H1 (cell line): Measurements from ENCODE around the gene PPFIA2. TPM values are rescaled to one million over a fixed set of nuclear protein-coding genes. Genes with fewer than 3 reads are reported as not detected.

Experiments used
- E2F6 ChIP-seq: IDR thresholded peaks from 2 replicates; pipeline ENCODE4 v1.6.1; 2012; ENCODE audit warnings: inconsistent platforms
- JUND ChIP-seq: IDR thresholded peaks from 2 replicates; pipeline ENCODE4 v1.6.1; 2011; ENCODE audit warnings: mild to moderate bottlenecking, improper control_type of control experiment, low read length
- KDM4A ChIP-seq: IDR thresholded peaks from one replicate; pipeline ENCODE4 v1.7.1; 2012; ENCODE audit warnings: low read depth, mild to moderate bottlenecking, moderate library complexity, low read length, inconsistent platforms; ENCODE audit not compliant: severe bottlenecking
- POLR2A ChIP-seq, 2 experiments: IDR thresholded peaks; 1 replicate in 1 of 2; 2 replicates in 1 of 2; pipeline ENCODE4 v1.6.1; 2011; ENCODE audit warnings: low read depth in 2 of 2, low read length in 2 of 2, mild to moderate bottlenecking in 2 of 2; ENCODE audit errors: control extremely low read depth in 1 of 2
- RAD21 ChIP-seq, 2 experiments: IDR thresholded peaks in 1 of 2; conservative IDR thresholded peaks in 1 of 2; 2 replicates each; pipeline ENCODE4 v1.6.1; 2011; ENCODE audit warnings: low read depth in 2 of 2, low read length in 2 of 2, improper control_type of control experiment in 1 of 2, inconsistent platforms in 1 of 2, mild to moderate bottlenecking in 1 of 2, moderate library complexity in 1 of 2
- SUZ12 ChIP-seq: fragments of 200-600 bp; sonication (generic); IDR thresholded peaks from 2 replicates; pipeline ENCODE4 v1.6.1; 2012; ENCODE audit warnings: mild to moderate bottlenecking, inconsistent platforms, low read length, moderate library complexity, mixed read lengths
- polyA plus RNA-seq, 7 experiments: library from polyadenylated mRNA; depleted of rRNA in 3 of 7; stranded (reverse) in 5 of 7; unstranded in 2 of 7; fragments of >200 nt in 5 of 7; fragments of 200-250 nt in 2 of 7; gene quantifications; 1 replicate in 5 of 7; 2 replicates in 1 of 7; 4 replicates in 1 of 7; pipeline versions ENCODE4 v1.2.1 to v1.2.3, GENCODE V29; 2011 to 2013; ENCODE audit warnings: missing spikeins in 2 of 7, mixed read lengths in 2 of 7
- total RNA-seq: library from RNA; stranded (reverse); fragmentation: NEBNext Ultra II Directional; extraction: Animal tissue kit (Norgen Biotek cat#: 25700); gene quantifications from 2 replicates; pipeline ENCODE4 v1.2.1, GENCODE V29; 2021

The PPFIA2 gene
- total and polyA plus RNA-seq, 2 of the 8 experiments (the other 6 are each of a cell fraction or from before 2014, with no cell fraction given), result 1.2 to 1.8 TPM

- peak; percentile 44; the same call in 1 of the 2 replicates for TF ChIP-seq E2F6
- no peak for TF ChIP-seq RAD21 (IDR thresholded peaks at IDR 0.05 in 1 of 2, conservative IDR thresholded peaks at IDR 0.05 in 1 of 2; ENCODE audit: low read depth in 2 of 2, low read length in 2 of 2)
- TF ChIP-seq POLR2A (IDR thresholded peaks at IDR 0.05; ENCODE audit: control extremely low read depth in 1 of 2, low read depth in 2 of 2, low read length in 2 of 2), result 0 out of 3 replicates have a peak, but pooled peaks of 1 of the 2 experiments have one; percentile 35
- peak; percentile 42; the same call in 1 of the 2 replicates for TF ChIP-seq SUZ12
- peak; percentile 88 for TF ChIP-seq KDM4A
- no peak for TF ChIP-seq JUND
- TF ChIP-seq, all 59 proteins: peak for 7
Observed at GRCh38 chr12:81759190-81760051, at the start of gene PPFIA2 (continued).
